ENCODE results near the gene ARHGEF9. TPM values are rescaled to one million over a fixed set of nuclear protein-coding genes. Genes with fewer than 3 reads are reported as not detected.
"Not testable (repeated sequence)": the region's sequence is repeated elsewhere in the genome, so short reads cannot be mapped to it uniquely, and the experiment has no call there.

Gene ARHGEF9
- total RNA-seq, 2 experiments from 2014 or later, result 12.8 to 21.7 TPM

GRCh38 chrX:63657821-63658220 is 127.2 kb downstream of the ARHGEF9 start:
- TF ChIP-seq CTCF (conservative IDR thresholded peaks at IDR 0.05; ENCODE audit: low read length), result no peak
- no peak for TF ChIP-seq EZH2phosphoT487 (IDR thresholded peaks at IDR 0.05; ENCODE audit: borderline replicate concordance, low read depth, low read length)
- Histone ChIP-seq H2AFZ (ENCODE audit: low read length) (no peak overlapping the region), H3K4me2 (ENCODE audit: low read length) (no peak overlapping the region), H3K36me3 (ENCODE audit: insufficient read depth, low read length) (no peaks in the 10 kb centered on the region; the same call in 1 of the 2 replicates), H3K9me2 (ENCODE audit: insufficient read depth, low read length) (no peaks in the 10 kb centered on the region), H3K79me2 (ENCODE audit: insufficient read depth, low read depth, low read length) (no peaks in the 10 kb centered on the region), H3K4me1 (ENCODE audit: insufficient read depth, low read length, poor library complexity, severe bottlenecking) (no peaks in the 10 kb centered on the region), H4K20me1 (ENCODE audit: insufficient read depth, low read length) (no peaks in the 10 kb centered on the region), H3K9me3 (ENCODE audit: low read length) (no peaks in the 10 kb centered on the region), H3K4me3 (ENCODE audit: low read depth, low read length, poor library complexity, severe bottlenecking) (no peak overlapping the region), H3K27ac (ENCODE audit: low read depth, low read length, poor library complexity, severe bottlenecking) (no peak overlapping the region)
- BruUV-seq (replicated peaks), result no TSS peak
- DNase-seq (ENCODE audit: low spot score), result no peak
- ChIA-PET CTCF (ENCODE audit: unreplicated experiment) (no interaction called here), POLR2A (no interaction called here)
- intact Hi-C loops (cut with micrococcal nuclease; ENCODE audit: unreplicated experiment), result no loop called here

- Histone ChIP-seq H3K79me2 (ENCODE audit: insufficient read depth, low read depth, low read length) (no peaks in the 10 kb centered on the region), H2AFZ (ENCODE audit: low read length) (no peak overlapping the region), H3K4me3 (ENCODE audit: low read depth, low read length, poor library complexity, severe bottlenecking) (no peak overlapping the region), H4K20me1 (ENCODE audit: insufficient read depth, low read length) (no peaks in the 10 kb centered on the region), H3K27ac (ENCODE audit: low read depth, low read length, poor library complexity, severe bottlenecking) (no peak overlapping the region), H3K9me3 (ENCODE audit: low read length) (no peaks in the 10 kb centered on the region), H3K4me1 (ENCODE audit: insufficient read depth, low read length, poor library complexity, severe bottlenecking) (no peaks in the 10 kb centered on the region), H3K36me3 (ENCODE audit: insufficient read depth, low read length) (no peaks in the 10 kb centered on the region; the same call in 1 of the 2 replicates), H3K9me2 (ENCODE audit: insufficient read depth, low read length) (no peaks in the 10 kb centered on the region), H3K4me2 (ENCODE audit: low read length) (no peak overlapping the region)
- DNase-seq (ENCODE audit: low spot score), result no peak
- no peak for TF ChIP-seq EZH2phosphoT487 (IDR thresholded peaks at IDR 0.05; ENCODE audit: borderline replicate concordance, low read depth, low read length)
- TF ChIP-seq CTCF (conservative IDR thresholded peaks at IDR 0.05; ENCODE audit: low read length), result no peak
- intact Hi-C loops (cut with micrococcal nuclease; ENCODE audit: unreplicated experiment), result no loop called here
- CTCF ChIA-PET (ENCODE audit: unreplicated experiment), result no interaction called here
- POLR2A ChIA-PET, result no interaction called here
- BruUV-seq (replicated peaks), result no TSS peak
Observed at GRCh38 chrX:63656871-63657580, 128.0 kb downstream of the ARHGEF9 start.

- TF ChIP-seq CTCF (conservative IDR thresholded peaks at IDR 0.05; ENCODE audit: low read length), result no peak
- no peak for TF ChIP-seq EZH2phosphoT487 (IDR thresholded peaks at IDR 0.05; ENCODE audit: borderline replicate concordance, low read depth, low read length)
- no peaks in the 10 kb centered on the region for H3K9me3 ChIP-seq (ENCODE audit: low read length)
- POLR2A ChIA-PET, result no interaction called here
- no TSS peak for BruUV-seq (replicated peaks)
- H2AFZ ChIP-seq (ENCODE audit: low read length), result no peak overlapping the region
- H3K27ac ChIP-seq (ENCODE audit: low read depth, low read length, poor library complexity, severe bottlenecking), result no peak overlapping the region
- no peaks in the 10 kb centered on the region for H3K79me2 ChIP-seq (ENCODE audit: insufficient read depth, low read depth, low read length)
- no peaks in the 10 kb centered on the region for H3K9me2 ChIP-seq (ENCODE audit: insufficient read depth, low read length)
- H4K20me1 ChIP-seq (ENCODE audit: insufficient read depth, low read length), result no peaks in the 10 kb centered on the region
- no peak overlapping the region for H3K4me3 ChIP-seq (ENCODE audit: low read depth, low read length, poor library complexity, severe bottlenecking)
- H3K36me3 ChIP-seq (ENCODE audit: insufficient read depth, low read length), result no peaks in the 10 kb centered on the region; the same call in 1 of the 2 replicates
- no peak for DNase-seq (ENCODE audit: low spot score)
- CTCF ChIA-PET (ENCODE audit: unreplicated experiment), result no interaction called here
- H3K4me2 ChIP-seq (ENCODE audit: low read length), result no peak overlapping the region
- H3K4me1 ChIP-seq (ENCODE audit: insufficient read depth, low read length, poor library complexity, severe bottlenecking), result no peaks in the 10 kb centered on the region
- intact Hi-C loops (cut with micrococcal nuclease; ENCODE audit: unreplicated experiment), result no loop called here
Observed at GRCh38 chrX:63652086-63652765, 132.8 kb downstream of the ARHGEF9 start.

GRCh38 chrX:63645748-63646147 is 139.3 kb downstream of the ARHGEF9 start:
- CTCF ChIA-PET (ENCODE audit: unreplicated experiment), result not testable (repeated sequence)

More at GRCh38 chrX:63645748-63646147, 139.3 kb downstream of the ARHGEF9 start:
- H4K20me1 ChIP-seq (ENCODE audit: insufficient read depth, low read length); intact Hi-C loops (cut with micrococcal nuclease; ENCODE audit: unreplicated experiment); H3K36me3 ChIP-seq (ENCODE audit: insufficient read depth, low read length); H3K27ac ChIP-seq (ENCODE audit: low read depth, low read length, poor library complexity, severe bottlenecking); H3K4me1 ChIP-seq (ENCODE audit: insufficient read depth, low read length, poor library complexity, severe bottlenecking); POLR2A ChIA-PET; H3K9me2 ChIP-seq (ENCODE audit: insufficient read depth, low read length); H3K4me3 ChIP-seq (ENCODE audit: low read depth, low read length, poor library complexity, severe bottlenecking); H3K4me2 ChIP-seq (ENCODE audit: low read length); H3K79me2 ChIP-seq (ENCODE audit: insufficient read depth, low read depth, low read length); DNase-seq (ENCODE audit: low spot score); H3K9me3 ChIP-seq (ENCODE audit: low read length); H2AFZ ChIP-seq (ENCODE audit: low read length); BruUV-seq (replicated peaks): not testable (repeated sequence)

Data from OCI-LY7 (cell line).